Measurements from ENCODE around the gene NDUFB7. TPM values are rescaled to one million over a fixed set of nuclear protein-coding genes. Genes with fewer than 3 reads are reported as not detected.
A peak's percentile ranks its signal among the peaks of the same experiment; 100 is the strongest.
"Not testable (repeated sequence)": the region's sequence is repeated elsewhere in the genome, so short reads cannot be mapped to it uniquely, and the experiment has no call there.

NDUFB7 gene
- total RNA-seq, 1 experiment from 2014 or later: 343 TPM

- not testable (repeated sequence) for H3K4me3 ChIP-seq (ENCODE audit: insufficient read depth, low read depth, low read length); H3K27me3 ChIP-seq (ENCODE audit: control insufficient read depth, insufficient read depth, low read length); H3K36me3 ChIP-seq (replicated peaks; ENCODE audit: control insufficient read depth, insufficient read depth, low read length); DNase-seq
Measured at GRCh38 chr19:14584372-14584771, 12.5 kb upstream of the NDUFB7 start.

GRCh38 chr19:14582894-14583340 is 11.1 kb upstream of the NDUFB7 start, which contains the start of gene CLEC17A:
Gene CLEC17A (plus strand): TSS chr19:14583084. CDS start chr19:14583161, 77 bp downstream.
- H3K4me3 ChIP-seq (ENCODE audit: insufficient read depth, low read depth, low read length): no peak within 1 kb of the TSS
- peak; percentile 37 for DNase-seq
- no peaks in the 10 kb centered on the region for H3K27me3 ChIP-seq (ENCODE audit: control insufficient read depth, insufficient read depth, low read length)
- H3K36me3 ChIP-seq (replicated peaks; ENCODE audit: control insufficient read depth, insufficient read depth, low read length): no peaks in the 10 kb centered on the region

GRCh38 chr19:14580623-14581237 is 8.9 kb upstream of the NDUFB7 start:
- H3K4me3 ChIP-seq (ENCODE audit: insufficient read depth, low read depth, low read length): no peak overlapping the region
- H3K36me3 ChIP-seq (replicated peaks; ENCODE audit: control insufficient read depth, insufficient read depth, low read length): no peaks in the 10 kb centered on the region
- no peaks in the 10 kb centered on the region for H3K27me3 ChIP-seq (ENCODE audit: control insufficient read depth, insufficient read depth, low read length)
- peak; percentile 34 for DNase-seq

GRCh38 chr19:14577885-14578427 is 6.1 kb upstream of the NDUFB7 start:
- DNase-seq: peak; percentile 62
- Histone ChIP-seq H3K4me3 (ENCODE audit: insufficient read depth, low read depth, low read length) (no peak overlapping the region), H3K36me3 (replicated peaks; ENCODE audit: control insufficient read depth, insufficient read depth, low read length) (no peaks in the 10 kb centered on the region), H3K27me3 (ENCODE audit: control insufficient read depth, insufficient read depth, low read length) (no peaks in the 10 kb centered on the region)

GRCh38 chr19:14577264-14577663 is 5.4 kb upstream of the NDUFB7 start:
- DNase-seq: no peak
- Histone ChIP-seq H3K4me3 (ENCODE audit: insufficient read depth, low read depth, low read length) (no peak overlapping the region), H3K27me3 (ENCODE audit: control insufficient read depth, insufficient read depth, low read length) (no peaks in the 10 kb centered on the region), H3K36me3 (replicated peaks; ENCODE audit: control insufficient read depth, insufficient read depth, low read length) (no peaks in the 10 kb centered on the region)

GRCh38 chr19:14576363-14576762 is 4.5 kb upstream of the NDUFB7 start:
- Histone ChIP-seq H3K36me3 (replicated peaks; ENCODE audit: control insufficient read depth, insufficient read depth, low read length) (no peaks in the 10 kb centered on the region), H3K4me3 (ENCODE audit: insufficient read depth, low read depth, low read length) (no peak overlapping the region), H3K27me3 (ENCODE audit: control insufficient read depth, insufficient read depth, low read length) (no peaks in the 10 kb centered on the region)
- DNase-seq: no peak

- Histone ChIP-seq H3K27me3 (ENCODE audit: control insufficient read depth, insufficient read depth, low read length) (no peaks in the 10 kb centered on the region), H3K4me3 (ENCODE audit: insufficient read depth, low read depth, low read length) (no peak overlapping the region), H3K36me3 (replicated peaks; ENCODE audit: control insufficient read depth, insufficient read depth, low read length) (no peaks in the 10 kb centered on the region; the same call in 1 of the 2 replicates)
- no peak for DNase-seq
Measured at GRCh38 chr19:14575428-14575980, 3.6 kb upstream of the NDUFB7 start.

GRCh38 chr19:14570864-14571527 is 870 bp downstream of the NDUFB7 start:
- peaks cover 1% of the 10 kb centered on the region for H3K36me3 ChIP-seq (replicated peaks; ENCODE audit: control insufficient read depth, insufficient read depth, low read length)
- no peaks in the 10 kb centered on the region for H3K27me3 ChIP-seq (ENCODE audit: control insufficient read depth, insufficient read depth, low read length)
- H3K4me3 ChIP-seq (ENCODE audit: insufficient read depth, low read depth, low read length): peak overlapping the region; percentile 73
- DNase-seq: no peak

GRCh38 chr19:14567079-14567478 is 4.8 kb downstream of the NDUFB7 start:
- H3K4me3 ChIP-seq (ENCODE audit: insufficient read depth, low read depth, low read length): no peak overlapping the region
- no peaks in the 10 kb centered on the region for H3K27me3 ChIP-seq (ENCODE audit: control insufficient read depth, insufficient read depth, low read length)
- peaks cover 1% of the 10 kb centered on the region for H3K36me3 ChIP-seq (replicated peaks; ENCODE audit: control insufficient read depth, insufficient read depth, low read length)
- peak; percentile 15 for DNase-seq

GRCh38 chr19:14566712-14567077 is 5.2 kb downstream of the NDUFB7 start:
- no peak overlapping the region for H3K4me3 ChIP-seq (ENCODE audit: insufficient read depth, low read depth, low read length)
- DNase-seq: peak; percentile 12
- H3K36me3 ChIP-seq (replicated peaks; ENCODE audit: control insufficient read depth, insufficient read depth, low read length): peaks cover 1% of the 10 kb centered on the region
- no peaks in the 10 kb centered on the region for H3K27me3 ChIP-seq (ENCODE audit: control insufficient read depth, insufficient read depth, low read length)

GRCh38 chr19:14565765-14566711 is 5.8 kb downstream of the NDUFB7 start:
- H3K36me3 ChIP-seq (replicated peaks; ENCODE audit: control insufficient read depth, insufficient read depth, low read length): peaks cover 1% of the 10 kb centered on the region
- H3K27me3 ChIP-seq (ENCODE audit: control insufficient read depth, insufficient read depth, low read length): no peaks in the 10 kb centered on the region
- no peak overlapping the region for H3K4me3 ChIP-seq (ENCODE audit: insufficient read depth, low read depth, low read length)
- peak; percentile 18 for DNase-seq

GRCh38 chr19:14565298-14565679 is 6.6 kb downstream of the NDUFB7 start:
- peak; percentile 42 for DNase-seq
- no peaks in the 10 kb centered on the region for H3K27me3 ChIP-seq (ENCODE audit: control insufficient read depth, insufficient read depth, low read length)
- peaks cover 1% of the 10 kb centered on the region for H3K36me3 ChIP-seq (replicated peaks; ENCODE audit: control insufficient read depth, insufficient read depth, low read length)
- H3K4me3 ChIP-seq (ENCODE audit: insufficient read depth, low read depth, low read length): no peak overlapping the region

- DNase-seq: peak; percentile 65
- H3K4me3 ChIP-seq (ENCODE audit: insufficient read depth, low read depth, low read length); H3K36me3 ChIP-seq (replicated peaks; ENCODE audit: control insufficient read depth, insufficient read depth, low read length); H3K27me3 ChIP-seq (ENCODE audit: control insufficient read depth, insufficient read depth, low read length): not testable (repeated sequence)
Measured at GRCh38 chr19:14564652-14565297, 7.1 kb downstream of the NDUFB7 start.
